ENCODE measurements around the gene MN1.

The MN1 gene

DNA sequence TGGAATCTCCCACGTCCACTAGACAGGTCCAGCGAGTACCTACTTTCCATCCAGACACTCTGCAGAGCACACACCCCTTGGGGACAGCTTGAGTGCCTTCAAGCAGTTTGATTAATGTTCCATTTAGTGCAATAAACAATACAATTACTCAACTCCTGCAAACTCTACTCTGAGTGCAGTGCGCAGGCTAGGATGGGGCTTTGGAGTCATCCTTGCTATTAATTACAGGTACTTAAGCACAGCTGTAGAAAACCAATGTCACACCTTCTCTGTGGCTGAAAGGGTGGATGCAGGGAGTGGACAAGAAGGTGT, 82.6 kb downstream of the MN1 start:
- Histone ChIP-seq H3K4me1 (ENCODE audit: control insufficient read depth, insufficient read depth, low read length) (peaks cover 23% of the 10 kb centered on the region), H3K4me3 (ENCODE audit: insufficient read depth, low read depth, low read length) (no peak overlapping the region), H3K9me3 (ENCODE audit: control insufficient read depth, low read length) (no peaks in the 10 kb centered on the region), H3K36me3 (ENCODE audit: control insufficient read depth, insufficient read depth, low read length) (no peaks in the 10 kb centered on the region), H3K27ac (ENCODE audit: insufficient read depth, low read depth, low read length, poor library complexity, severe bottlenecking) (no peak overlapping the region), H3K27me3 (ENCODE audit: control insufficient read depth, insufficient read depth, low read length, poor library complexity, severe bottlenecking) (no peaks in the 10 kb centered on the region)
- WGBS, 2 experiments = 92 to 97% methylated on average over 3 of the region's 3 CpGs

DNA sequence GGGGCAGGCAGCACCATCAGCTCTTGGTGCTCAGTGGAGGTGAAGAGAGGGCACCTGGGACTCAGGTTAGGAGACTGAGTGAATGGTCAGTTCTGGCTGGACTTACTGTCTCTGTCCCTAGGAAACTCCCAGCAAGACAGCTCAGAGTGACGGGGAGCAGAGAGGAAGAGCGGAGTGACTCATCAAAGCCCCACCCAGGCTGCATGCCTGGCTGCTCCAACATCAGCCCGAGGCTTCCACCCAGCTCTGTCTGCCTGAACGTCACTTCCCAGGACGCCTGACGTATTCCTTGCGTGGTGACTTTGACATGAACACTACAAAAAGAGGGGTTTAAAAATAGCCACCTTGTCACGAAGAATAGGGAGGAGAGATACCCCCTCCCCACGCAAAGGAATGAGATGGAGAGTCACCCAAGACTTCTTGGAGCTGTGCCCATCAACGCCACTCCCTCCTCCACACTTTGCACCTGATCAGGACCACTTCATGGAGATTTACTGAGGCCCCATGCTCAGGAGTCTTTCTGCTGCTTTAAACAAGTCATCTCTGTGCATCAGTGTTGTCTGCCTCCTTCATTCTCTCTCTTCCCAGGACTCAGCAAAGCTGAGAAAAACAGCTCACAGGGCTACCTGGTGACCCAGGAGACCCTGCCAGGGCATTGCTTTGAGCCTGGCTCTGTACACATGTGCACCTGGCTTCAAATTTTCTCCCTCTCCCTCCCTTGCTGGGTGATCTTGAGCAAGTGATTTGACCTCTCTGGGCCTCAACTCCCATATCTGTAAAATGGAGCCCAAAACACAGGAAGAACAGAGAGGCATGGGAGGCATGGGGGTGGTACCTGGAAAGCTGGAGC, 83.1 kb downstream of the MN1 start:
- Histone ChIP-seq H3K4me1 (ENCODE audit: control insufficient read depth, insufficient read depth, low read length) (peaks cover 29% of the 10 kb centered on the region), H3K27me3 (ENCODE audit: control insufficient read depth, insufficient read depth, low read length, poor library complexity, severe bottlenecking) (no peaks in the 10 kb centered on the region), H3K9me3 (ENCODE audit: control insufficient read depth, low read length) (no peaks in the 10 kb centered on the region), H3K27ac (ENCODE audit: insufficient read depth, low read depth, low read length, poor library complexity, severe bottlenecking) (no peak overlapping the region), H3K4me3 (ENCODE audit: insufficient read depth, low read depth, low read length) (no peak overlapping the region), H3K36me3 (ENCODE audit: control insufficient read depth, insufficient read depth, low read length) (no peaks in the 10 kb centered on the region)
- 73 to 74% methylated on average over 10 of the region's 10 CpGs for whole genome bisulfite sequencing, 2 experiments

DNA sequence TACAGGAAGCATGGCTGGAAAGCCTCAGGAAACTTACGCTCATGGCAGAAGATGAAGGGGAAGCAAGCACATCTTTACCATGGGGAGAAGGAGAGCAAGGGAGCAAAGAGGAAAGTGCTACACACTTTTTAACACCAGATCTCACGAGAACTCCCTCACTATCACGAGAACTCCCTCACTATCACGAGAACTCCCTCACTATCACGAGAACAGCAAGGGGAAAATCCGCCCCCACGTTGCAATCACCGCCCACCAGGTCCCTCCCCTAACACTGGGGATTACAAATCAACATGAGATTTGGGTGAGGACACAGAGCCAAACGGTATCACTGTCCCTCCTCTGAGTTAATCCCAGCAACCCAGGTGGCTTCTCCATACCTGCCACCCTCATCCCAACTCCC, 84.5 kb downstream of the MN1 start:
- H3K27ac ChIP-seq (ENCODE audit: insufficient read depth, low read depth, low read length, poor library complexity, severe bottlenecking) = no peak overlapping the region
- no peak overlapping the region for H3K4me3 ChIP-seq (ENCODE audit: insufficient read depth, low read depth, low read length)
- peaks cover 30% of the 10 kb centered on the region for H3K4me1 ChIP-seq (ENCODE audit: control insufficient read depth, insufficient read depth, low read length)
- no peaks in the 10 kb centered on the region for H3K9me3 ChIP-seq (ENCODE audit: control insufficient read depth, low read length)
- 83 to 88% methylated on average over 9 of the region's 9 CpGs for WGBS, 2 experiments
- H3K27me3 ChIP-seq (ENCODE audit: control insufficient read depth, insufficient read depth, low read length, poor library complexity, severe bottlenecking) = no peaks in the 10 kb centered on the region
- H3K36me3 ChIP-seq (ENCODE audit: control insufficient read depth, insufficient read depth, low read length) = no peaks in the 10 kb centered on the region

DNA sequence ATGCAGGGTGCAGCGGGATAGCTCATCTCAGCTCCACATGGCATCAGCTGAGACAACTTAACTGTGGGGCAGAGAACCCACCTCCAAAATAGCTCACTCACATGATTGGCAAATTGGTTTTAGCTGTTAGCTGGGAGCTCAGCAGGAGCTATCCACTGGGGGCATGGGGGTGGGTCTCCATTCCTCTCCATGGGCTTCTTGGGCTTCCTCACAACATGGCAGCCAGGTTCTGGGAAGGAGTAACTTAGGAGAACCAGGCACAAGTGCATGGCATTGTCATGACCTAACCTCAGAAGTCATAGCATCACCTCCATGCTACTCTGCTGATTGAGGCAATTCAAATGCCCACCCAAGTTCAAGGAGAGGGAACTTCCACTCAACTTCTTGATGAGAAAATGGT, 85.5 kb downstream of the MN1 start:
- Histone ChIP-seq H3K4me3 (ENCODE audit: insufficient read depth, low read depth, low read length) (no peak overlapping the region), H3K9me3 (ENCODE audit: control insufficient read depth, low read length) (no peaks in the 10 kb centered on the region), H3K27me3 (ENCODE audit: control insufficient read depth, insufficient read depth, low read length, poor library complexity, severe bottlenecking) (no peaks in the 10 kb centered on the region), H3K27ac (ENCODE audit: insufficient read depth, low read depth, low read length, poor library complexity, severe bottlenecking) (no peak overlapping the region), H3K4me1 (ENCODE audit: control insufficient read depth, insufficient read depth, low read length) (peaks cover 30% of the 10 kb centered on the region), H3K36me3 (ENCODE audit: control insufficient read depth, insufficient read depth, low read length) (no peaks in the 10 kb centered on the region)
- 95 to 100% methylated on average over 1 of the region's 1 CpG for WGBS, 2 experiments

DNA sequence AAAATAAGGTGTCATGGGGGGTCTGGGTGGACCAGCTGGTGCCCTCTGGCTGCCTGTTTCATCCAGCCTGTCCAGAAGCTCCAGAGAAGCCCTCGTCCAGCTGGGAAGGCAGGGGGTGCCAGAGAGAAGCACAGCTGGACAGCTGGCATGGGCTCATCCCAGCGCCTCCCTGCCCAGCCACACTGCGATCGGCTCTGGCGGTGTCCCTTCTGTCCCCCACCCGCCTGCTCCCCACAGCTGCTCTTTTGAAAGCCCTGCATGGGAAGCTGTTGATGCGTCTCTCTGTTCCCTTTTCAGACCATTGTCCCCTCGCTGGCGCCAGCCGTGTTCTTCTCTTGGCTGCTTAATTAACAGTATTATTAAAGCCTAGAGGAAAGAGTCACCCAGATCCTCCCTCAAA, 86.5 kb downstream of the MN1 start:
- Histone ChIP-seq H3K4me1 (ENCODE audit: control insufficient read depth, insufficient read depth, low read length) (peaks cover 30% of the 10 kb centered on the region), H3K27ac (ENCODE audit: insufficient read depth, low read depth, low read length, poor library complexity, severe bottlenecking) (peak overlapping the region; percentile 36), H3K4me3 (ENCODE audit: insufficient read depth, low read depth, low read length) (no peak overlapping the region), H3K36me3 (ENCODE audit: control insufficient read depth, insufficient read depth, low read length) (no peaks in the 10 kb centered on the region), H3K27me3 (ENCODE audit: control insufficient read depth, insufficient read depth, low read length, poor library complexity, severe bottlenecking) (no peaks in the 10 kb centered on the region), H3K9me3 (ENCODE audit: control insufficient read depth, low read length) (no peaks in the 10 kb centered on the region)
- WGBS, 2 experiments = 24 to 27% methylated on average over 10 of the region's 10 CpGs

DNA sequence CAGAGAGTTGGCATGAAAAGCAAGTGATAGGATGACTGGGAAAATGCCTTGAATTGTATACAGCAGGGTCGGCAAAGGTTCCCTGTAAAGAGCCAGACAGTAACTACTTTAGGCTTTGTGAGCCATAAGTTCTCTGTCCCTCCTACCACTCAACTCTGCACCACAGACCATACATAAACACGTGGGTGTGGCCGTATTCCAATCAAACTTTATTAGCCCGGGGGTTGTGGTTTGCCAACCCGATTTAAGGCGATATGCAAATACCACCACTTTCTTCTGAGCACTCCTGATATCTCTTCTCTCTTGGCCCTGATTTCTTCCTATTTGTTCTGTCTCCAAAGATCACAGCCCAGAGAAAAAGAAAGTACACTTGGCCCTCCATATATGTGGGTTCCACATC, 87.5 kb downstream of the MN1 start:
- no peaks in the 10 kb centered on the region for H3K36me3 ChIP-seq (ENCODE audit: control insufficient read depth, insufficient read depth, low read length)
- no peaks in the 10 kb centered on the region for H3K27me3 ChIP-seq (ENCODE audit: control insufficient read depth, insufficient read depth, low read length, poor library complexity, severe bottlenecking)
- no peaks in the 10 kb centered on the region for H3K9me3 ChIP-seq (ENCODE audit: control insufficient read depth, low read length)
- H3K4me1 ChIP-seq (ENCODE audit: control insufficient read depth, insufficient read depth, low read length) = peaks cover 30% of the 10 kb centered on the region
- 81 to 83% methylated on average over 6 of the region's 6 CpGs for WGBS, 2 experiments
- no peak overlapping the region for H3K4me3 ChIP-seq (ENCODE audit: insufficient read depth, low read depth, low read length)
- H3K27ac ChIP-seq (ENCODE audit: insufficient read depth, low read depth, low read length, poor library complexity, severe bottlenecking) = no peak overlapping the region

DNA sequence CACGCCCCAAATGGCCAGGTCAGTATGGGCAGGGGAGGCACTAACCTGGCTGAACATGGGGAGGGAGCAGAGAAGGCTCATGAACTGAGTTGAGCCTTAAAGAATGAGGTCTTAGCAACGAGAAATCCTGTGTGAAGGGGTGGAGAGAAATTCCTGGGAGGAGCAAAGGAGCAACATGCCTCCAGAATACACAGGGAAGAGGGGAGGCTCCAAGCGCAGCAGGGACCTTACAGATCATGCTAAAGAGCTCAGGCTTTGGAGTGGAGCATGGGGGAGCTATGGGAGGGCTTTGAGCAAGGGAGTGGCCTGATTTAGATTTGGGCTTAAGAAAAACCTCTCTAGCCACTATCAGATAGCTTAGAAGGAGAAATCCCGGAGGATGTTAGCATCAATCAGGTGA, 88.1 kb downstream of the MN1 start:
- Histone ChIP-seq H3K27me3 (ENCODE audit: control insufficient read depth, insufficient read depth, low read length, poor library complexity, severe bottlenecking) (no peaks in the 10 kb centered on the region), H3K4me3 (ENCODE audit: insufficient read depth, low read depth, low read length) (no peak overlapping the region), H3K36me3 (ENCODE audit: control insufficient read depth, insufficient read depth, low read length) (no peaks in the 10 kb centered on the region), H3K4me1 (ENCODE audit: control insufficient read depth, insufficient read depth, low read length) (peaks cover 28% of the 10 kb centered on the region), H3K9me3 (ENCODE audit: control insufficient read depth, low read length) (no peaks in the 10 kb centered on the region), H3K27ac (ENCODE audit: insufficient read depth, low read depth, low read length, poor library complexity, severe bottlenecking) (no peak overlapping the region)
- WGBS, 2 experiments = 58 to 63% methylated on average over 4 of the region's 4 CpGs

DNA sequence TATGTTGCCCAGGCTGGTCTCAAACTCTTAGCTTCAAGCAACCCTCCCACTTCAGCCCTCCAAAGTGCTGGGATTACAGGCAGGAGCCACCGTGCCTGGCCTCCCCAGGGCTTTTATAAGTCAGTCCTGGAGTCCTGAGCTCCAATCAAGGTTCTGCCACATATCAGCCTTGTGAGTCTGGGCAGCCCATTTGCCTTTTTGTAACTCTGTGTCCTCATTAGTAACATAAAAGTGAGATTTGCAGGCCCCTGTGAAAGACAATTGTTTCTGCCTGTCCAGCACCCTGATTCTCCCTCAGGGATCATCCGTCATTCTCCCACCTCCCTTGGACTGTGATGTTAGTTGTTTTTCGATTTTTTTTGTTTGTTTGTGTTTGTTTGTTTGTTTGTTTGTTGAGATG, 89.8 kb downstream of the MN1 start:
- Histone ChIP-seq H3K36me3 (ENCODE audit: control insufficient read depth, insufficient read depth, low read length) (no peaks in the 10 kb centered on the region), H3K27me3 (ENCODE audit: control insufficient read depth, insufficient read depth, low read length, poor library complexity, severe bottlenecking) (no peaks in the 10 kb centered on the region), H3K4me1 (ENCODE audit: control insufficient read depth, insufficient read depth, low read length) (peaks cover 22% of the 10 kb centered on the region), H3K27ac (ENCODE audit: insufficient read depth, low read depth, low read length, poor library complexity, severe bottlenecking) (no peak overlapping the region), H3K9me3 (ENCODE audit: control insufficient read depth, low read length) (no peaks in the 10 kb centered on the region), H3K4me3 (ENCODE audit: insufficient read depth, low read depth, low read length) (no peak overlapping the region)
- 83 to 88% methylated on average over 3 of the region's 3 CpGs for WGBS, 2 experiments

DNA sequence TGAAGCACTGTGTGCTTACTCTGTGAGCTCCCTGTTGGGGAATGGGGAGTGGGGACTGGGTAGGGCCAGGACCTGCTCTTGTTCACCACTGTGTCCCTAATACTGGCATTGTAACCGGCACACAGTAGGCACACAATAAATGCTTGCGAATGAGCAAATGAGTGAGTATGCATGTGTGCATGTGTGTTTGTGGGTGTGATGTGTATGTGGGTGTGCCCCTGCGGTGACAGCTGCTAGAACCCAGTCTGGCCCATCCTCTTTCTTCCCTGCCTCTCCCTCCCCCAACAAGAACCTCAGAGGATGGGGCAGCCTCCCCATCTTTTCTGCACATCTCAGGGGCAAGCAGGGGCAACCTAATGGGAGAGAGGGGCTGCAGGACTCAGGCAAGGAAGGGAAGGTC, 90.5 kb downstream of the MN1 start:
- Histone ChIP-seq H3K36me3 (ENCODE audit: control insufficient read depth, insufficient read depth, low read length) (no peaks in the 10 kb centered on the region), H3K4me1 (ENCODE audit: control insufficient read depth, insufficient read depth, low read length) (peaks cover 22% of the 10 kb centered on the region), H3K9me3 (ENCODE audit: control insufficient read depth, low read length) (no peaks in the 10 kb centered on the region), H3K4me3 (ENCODE audit: insufficient read depth, low read depth, low read length) (no peak overlapping the region), H3K27ac (ENCODE audit: insufficient read depth, low read depth, low read length, poor library complexity, severe bottlenecking) (no peak overlapping the region), H3K27me3 (ENCODE audit: control insufficient read depth, insufficient read depth, low read length, poor library complexity, severe bottlenecking) (no peaks in the 10 kb centered on the region)
- WGBS, 2 experiments = 95% methylated on average over 2 to 3 of the region's 3 CpGs

DNA sequence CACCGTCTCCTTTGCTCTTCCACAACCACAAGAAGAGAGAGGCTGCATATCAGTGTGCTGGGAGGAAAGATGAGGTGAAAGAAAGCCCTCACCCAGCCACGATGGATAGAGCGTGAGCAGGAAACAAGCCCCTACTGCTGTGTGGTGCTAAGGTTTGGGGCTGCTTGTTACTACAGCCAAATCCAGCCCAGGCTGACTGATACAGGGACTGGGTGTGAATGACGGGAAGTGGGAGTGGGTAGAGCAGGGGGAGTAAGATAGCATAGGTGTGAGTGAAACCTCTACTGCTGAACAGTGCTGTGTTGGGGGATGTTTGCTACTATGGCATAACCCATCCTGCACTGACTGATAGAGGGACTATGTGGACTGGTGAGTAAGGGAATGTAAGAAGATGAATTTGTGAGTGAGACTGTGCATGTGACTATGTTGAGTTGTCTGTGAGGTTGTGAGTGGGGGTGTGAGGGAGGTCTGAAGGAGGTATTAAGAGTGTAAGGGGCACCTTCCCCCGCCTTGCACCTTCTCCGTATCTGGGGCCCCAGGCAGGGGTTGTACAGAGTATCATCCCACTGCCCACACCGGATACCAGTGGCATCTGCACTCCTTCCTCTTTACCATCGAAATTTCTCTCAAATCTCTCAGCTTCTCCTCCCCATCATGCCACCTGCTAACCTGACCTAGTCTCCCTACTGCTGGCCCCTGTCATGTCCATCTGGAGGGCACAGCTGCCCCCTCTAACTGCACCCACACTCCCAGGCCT, 91.5 kb downstream of the MN1 start:
- Histone ChIP-seq H3K4me1 (ENCODE audit: control insufficient read depth, insufficient read depth, low read length) (peaks cover 16% of the 10 kb centered on the region), H3K9me3 (ENCODE audit: control insufficient read depth, low read length) (no peaks in the 10 kb centered on the region), H3K27ac (ENCODE audit: insufficient read depth, low read depth, low read length, poor library complexity, severe bottlenecking) (no peak overlapping the region), H3K27me3 (ENCODE audit: control insufficient read depth, insufficient read depth, low read length, poor library complexity, severe bottlenecking) (no peaks in the 10 kb centered on the region), H3K36me3 (ENCODE audit: control insufficient read depth, insufficient read depth, low read length) (no peaks in the 10 kb centered on the region), H3K4me3 (ENCODE audit: insufficient read depth, low read depth, low read length) (no peak overlapping the region)
- WGBS, 2 experiments = 94% methylated on average over 8 of the region's 8 CpGs

Data from ectodermal cell (in vitro differentiated cells).